HG02610 (cell line): ENCODE data around the gene WIPI1.
"Not testable (repeated sequence)": the region's sequence is repeated elsewhere in the genome, so short reads cannot be mapped to it uniquely, and the experiment has no call there.

Source experiments
- ATAC-seq: cut with Tn5 transposase; IDR thresholded peaks from one replicate; pipeline ENCODE4 v1.9.1; 2021; ENCODE audit warnings: mild to moderate bottlenecking, moderate library complexity; ENCODE audit not compliant: unreplicated experiment

The WIPI1 gene

GRCh38 chr17:68420065-68420464, 37.2 kb downstream of the WIPI1 start:
- ATAC-seq, result no peak

GRCh38 chr17:68418876-68419275, 38.4 kb downstream of the WIPI1 start:
- ATAC-seq, result no peak

GRCh38 chr17:68417317-68417716, 40.0 kb downstream of the WIPI1 start:
- no peak for ATAC-seq

GRCh38 chr17:68414901-68415300, 42.4 kb downstream of the WIPI1 start:
- not testable (repeated sequence) for ATAC-seq

DNA sequence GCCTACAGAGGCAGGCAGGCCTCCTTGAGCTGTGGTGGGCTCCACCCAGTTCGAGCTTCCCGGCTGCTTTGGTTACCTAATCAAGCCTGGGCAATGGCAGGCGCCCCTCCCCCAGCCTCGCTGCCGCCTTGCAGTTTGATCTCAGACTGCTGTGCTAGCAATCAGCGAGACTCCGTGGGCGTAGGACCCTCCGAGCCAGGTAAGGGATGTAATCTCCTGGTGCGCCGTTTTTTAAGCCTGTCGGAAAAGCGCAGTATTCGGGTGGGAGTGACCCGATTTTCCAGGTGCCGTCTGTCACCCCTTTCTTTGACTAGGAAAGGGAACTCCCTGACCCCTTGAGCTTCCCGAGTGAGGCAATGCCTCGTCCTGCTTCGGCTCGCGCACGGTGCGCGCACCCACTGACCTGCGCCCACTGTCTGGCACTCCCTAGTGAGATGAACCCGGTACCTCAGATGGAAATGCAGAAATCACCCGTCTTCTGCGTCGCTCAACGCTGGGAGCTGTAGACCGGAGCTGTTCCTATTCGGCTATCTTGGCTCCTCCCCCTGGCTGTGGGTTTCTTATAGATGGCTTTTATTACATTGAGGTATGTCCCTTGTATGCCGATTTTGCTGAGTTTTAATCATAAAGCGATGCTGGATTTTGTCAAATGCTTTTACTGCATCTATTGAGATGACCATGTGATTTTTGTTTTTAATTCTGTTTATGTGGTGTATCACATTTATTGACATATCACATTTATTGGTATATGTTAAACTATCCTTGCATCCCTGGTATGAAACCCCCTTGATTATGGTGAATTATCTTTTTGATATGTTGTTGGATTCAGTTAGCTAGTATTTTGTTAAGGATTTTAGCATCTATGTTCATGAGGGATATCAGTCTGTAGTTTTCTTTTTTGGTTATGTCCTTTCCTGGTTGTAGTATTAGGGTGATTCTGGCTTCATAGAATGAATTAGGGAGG, 43.4 kb downstream of the WIPI1 start:
- ATAC-seq, result not testable (repeated sequence)

DNA sequence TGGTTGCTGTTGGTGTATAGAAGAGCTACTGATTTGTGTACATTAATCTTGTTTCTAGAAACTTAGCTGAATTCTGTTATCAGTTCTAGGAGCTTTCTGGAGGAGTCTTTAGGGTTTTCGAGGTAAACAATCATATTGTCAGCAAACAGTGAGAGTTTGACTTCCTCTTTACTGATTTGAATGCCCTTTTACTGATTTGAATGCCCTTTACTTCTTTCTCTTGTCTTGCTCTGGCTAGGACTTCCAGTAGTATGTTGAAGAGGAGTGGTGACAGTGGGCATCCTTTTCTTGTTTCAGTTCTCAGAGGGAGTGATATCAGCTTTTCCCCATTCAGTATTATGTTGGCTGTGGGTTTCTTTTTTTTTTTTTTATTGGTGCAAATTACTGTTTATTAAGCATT, 49.6 kb downstream of the WIPI1 start:
- ATAC-seq, result not testable (repeated sequence)

DNA sequence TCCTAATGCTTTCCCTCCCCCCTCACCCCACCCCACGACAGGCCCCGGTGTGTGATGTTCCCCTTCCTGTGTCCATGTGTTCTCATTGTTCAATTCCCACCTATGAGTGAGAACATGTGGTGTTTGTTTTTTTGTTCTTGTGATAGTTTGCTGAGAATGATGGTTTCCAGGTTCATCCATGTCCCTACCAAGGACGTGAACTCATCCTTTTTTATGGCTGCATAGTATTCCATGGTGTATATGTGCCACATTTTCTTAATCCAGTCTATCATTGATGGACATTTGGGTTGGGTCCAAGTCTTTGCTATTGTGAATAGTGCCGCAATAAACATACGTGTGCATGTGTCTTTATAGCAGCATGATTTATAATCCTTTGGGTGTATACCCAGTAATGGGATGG, 53.5 kb downstream of the WIPI1 start:
- not testable (repeated sequence) for ATAC-seq

DNA sequence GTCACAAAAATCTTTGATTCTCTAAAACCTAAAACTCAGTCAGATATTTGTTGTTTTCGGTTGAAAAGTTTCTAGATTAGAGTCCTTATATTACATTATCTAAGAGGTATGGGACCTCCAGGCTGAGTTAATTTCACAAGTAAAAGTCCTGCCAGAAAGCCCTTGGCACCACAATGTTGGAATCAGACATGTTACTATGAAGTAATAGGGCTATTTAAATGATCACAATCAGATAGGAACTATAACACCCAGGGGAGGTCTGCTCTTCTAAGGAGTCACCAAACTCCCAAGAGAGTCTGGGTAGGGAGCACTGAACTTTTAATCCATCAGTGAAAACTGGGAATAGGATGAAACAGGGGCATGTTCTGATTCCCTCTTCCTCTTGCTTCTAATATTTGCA, 54.2 kb downstream of the WIPI1 start:
- ATAC-seq, result no peak

DNA sequence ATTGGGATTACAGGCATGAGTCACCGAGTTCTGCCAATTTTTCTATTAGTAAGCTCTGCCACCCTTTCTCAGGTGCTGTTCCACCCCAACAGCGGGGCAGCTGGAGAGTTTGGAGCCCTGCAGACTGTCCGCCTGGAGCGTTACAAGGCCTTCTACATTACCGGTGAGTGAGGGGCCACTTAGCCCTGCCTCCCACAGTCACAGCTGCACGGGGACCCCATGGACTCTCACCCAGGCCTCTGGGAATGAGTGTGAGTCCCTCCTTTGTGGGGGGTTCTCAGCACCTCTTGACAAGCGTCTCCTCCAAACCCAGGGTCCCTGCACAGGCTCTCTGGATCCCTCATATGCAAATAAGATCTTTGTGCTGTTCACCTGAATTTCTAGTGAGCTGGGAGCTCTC, 56.0 kb downstream of the WIPI1 start:
- no peak for ATAC-seq

GRCh38 chr17:68400404-68400735, 56.9 kb downstream of the WIPI1 start:
- no peak for ATAC-seq

- no peak for ATAC-seq
These were observed 57.5 kb downstream of the WIPI1 start for GRCh38 chr17:68399638-68400403.

GRCh38 chr17:68398691-68399637, 58.3 kb downstream of the WIPI1 start:
- peak; percentile 70 for ATAC-seq

DNA sequence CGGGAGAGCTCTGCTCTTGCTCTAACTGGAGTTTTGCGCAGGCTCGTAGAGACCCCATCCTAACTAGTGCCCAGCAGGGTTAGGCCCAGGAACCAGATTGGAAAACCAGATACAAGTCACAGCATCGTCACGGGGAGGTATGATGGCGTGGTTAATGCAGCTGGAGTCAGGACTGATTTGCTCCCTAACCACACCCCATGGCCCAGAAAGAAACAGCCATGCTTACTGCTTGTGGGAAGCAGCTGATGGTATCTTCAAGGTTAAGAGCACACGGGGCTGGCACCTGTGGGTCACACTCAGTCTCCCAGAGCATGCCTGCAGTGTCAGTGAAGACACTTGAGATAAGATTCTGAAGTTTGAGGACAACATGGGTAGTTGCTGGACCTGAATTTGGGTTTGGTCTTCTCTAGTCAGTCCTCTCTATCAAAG, 60.2 kb downstream of the WIPI1 start:
- no peak for ATAC-seq

- ATAC-seq, result no peak
These were observed 60.8 kb downstream of the WIPI1 start for GRCh38 chr17:68396226-68397107.

DNA sequence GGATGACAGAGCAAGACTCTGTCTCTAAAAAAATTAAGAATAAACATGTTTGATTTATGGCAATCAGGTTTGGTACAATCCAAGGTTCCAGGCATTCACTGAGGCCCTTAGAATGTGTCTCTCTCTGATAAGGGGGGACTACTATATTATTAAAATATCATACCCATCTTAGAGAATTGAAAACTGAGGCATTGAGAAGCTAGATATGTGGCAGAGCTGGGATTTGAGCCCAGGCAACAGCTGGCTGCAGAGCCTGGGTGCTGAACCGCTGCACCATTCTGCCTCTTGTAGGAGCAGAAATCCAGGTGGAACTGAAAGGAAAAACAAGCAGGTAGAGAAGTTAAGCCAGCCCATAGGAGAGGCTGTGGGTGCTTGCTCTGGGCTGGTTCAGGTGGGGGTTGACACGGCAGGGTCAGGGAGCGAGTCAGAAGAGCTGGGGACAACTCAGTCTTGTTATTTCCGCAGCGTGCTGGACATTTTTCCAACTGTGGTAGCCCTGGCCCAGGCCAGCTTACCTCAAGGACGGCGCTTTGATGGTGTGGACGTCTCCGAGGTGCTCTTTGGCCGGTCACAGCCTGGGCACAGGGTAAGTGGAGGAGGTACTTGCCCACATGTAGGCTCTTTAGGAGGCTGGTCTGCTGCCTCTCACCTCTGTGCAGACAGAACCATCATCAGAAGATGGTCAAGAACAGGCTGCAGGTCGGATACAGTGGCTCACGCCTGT, 62.5 kb downstream of the WIPI1 start:
- no peak for ATAC-seq

DNA sequence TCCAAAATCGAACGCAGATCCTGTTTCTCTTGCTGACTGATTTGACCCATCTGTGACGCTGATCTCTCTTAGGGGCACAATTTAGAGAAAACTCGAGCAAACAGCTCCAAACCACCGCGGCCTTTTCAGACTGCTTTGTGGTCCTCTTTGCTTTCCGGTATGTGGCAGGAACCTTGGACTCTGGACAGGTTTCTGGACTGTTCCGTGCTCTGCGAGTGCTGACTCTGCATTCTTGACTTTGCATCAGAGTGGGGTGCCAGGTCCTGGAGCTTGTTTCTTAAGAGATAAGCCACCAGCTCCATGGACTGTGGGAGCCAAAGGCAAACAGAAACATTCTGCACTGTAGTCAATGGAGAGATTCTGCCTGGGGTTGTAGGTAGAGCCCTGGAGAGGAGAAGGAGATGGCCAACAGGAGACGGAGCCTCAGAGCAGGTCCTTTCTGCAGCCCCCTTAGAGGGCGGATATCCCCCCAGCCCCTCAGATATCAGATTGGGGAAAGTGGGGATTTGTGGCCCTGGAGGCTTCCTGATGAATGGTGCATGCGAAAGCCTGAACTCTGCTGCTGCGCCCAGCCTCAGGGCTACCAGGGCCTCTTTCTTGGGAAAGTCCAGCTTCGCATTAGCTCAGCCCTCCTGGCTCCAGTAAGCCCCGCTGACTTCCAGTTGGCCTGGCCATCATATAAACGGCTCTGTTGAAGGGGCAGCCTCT, 65.6 kb downstream of the WIPI1 start:
- ATAC-seq, result no peak

DNA sequence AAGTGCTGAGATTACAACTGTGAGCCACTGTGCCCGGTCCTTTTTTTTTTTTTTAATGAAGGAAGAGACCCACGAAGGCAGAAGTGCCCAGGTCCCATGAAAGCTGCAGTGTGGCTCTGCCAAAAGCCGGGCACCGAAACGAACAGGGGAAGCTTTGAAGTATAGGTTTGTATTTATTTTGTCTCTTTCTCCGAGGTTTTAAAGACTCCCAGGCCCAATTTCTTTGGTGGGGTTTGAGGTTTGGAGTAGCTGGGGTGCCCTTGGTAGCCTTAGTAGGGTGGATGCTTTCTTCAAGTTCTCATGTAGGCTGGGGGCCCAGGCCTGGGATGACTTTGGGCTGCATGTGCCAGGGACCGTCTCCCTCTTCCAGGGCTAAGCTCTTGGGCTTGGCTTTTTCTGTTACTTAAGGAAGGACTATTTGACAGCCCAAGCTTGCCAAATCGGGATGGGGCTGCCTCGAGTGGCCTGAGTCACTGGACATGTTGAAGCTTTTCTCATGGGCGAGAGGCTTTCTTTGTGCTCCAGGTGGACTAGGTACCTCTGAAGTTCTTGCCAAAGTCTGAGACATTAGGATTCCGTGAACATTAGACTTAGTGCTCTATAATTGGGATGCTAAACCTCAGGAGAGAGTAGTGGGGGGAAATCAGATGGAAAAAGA, 66.3 kb downstream of the WIPI1 start:
- ATAC-seq, result no peak

GRCh38 chr17:68389041-68389440, 68.3 kb downstream of the WIPI1 start:
- ATAC-seq, result no peak
